NCI-H510A treated with DMSO at 0.1 percent for 48 hours (cell line): Measurements from ENCODE around the gene KASH5.
A peak's percentile ranks its signal among the peaks of the same experiment; 100 is the strongest.

ENCODE experiments used
- DNase-seq: peaks from one replicate; lab custom pipeline; 2025; lab: John Stamatoyannopoulos, UW

Gene KASH5

GRCh38 chr19:49421039-49421877 lies 33.2 kb downstream of the KASH5 start:
- DNase-seq, result peak; percentile 89

- DNase-seq, result no peak
Observed at GRCh38 chr19:49421878-49422202, 33.8 kb downstream of the KASH5 start.

GRCh38 chr19:49422407-49423070 lies 34.5 kb downstream of the KASH5 start:
- peak; percentile 49 for DNase-seq

- DNase-seq, result no peak
Observed at GRCh38 chr19:49423071-49423984, 35.3 kb downstream of the KASH5 start, which contains the start of gene PTH2. TSS of gene PTH2 (minus strand) at chr19:49423441. CDS start at chr19:49423339, 102 bp downstream.

- DNase-seq, result no peak
Observed at GRCh38 chr19:49423985-49424303, 35.9 kb downstream of the KASH5 start.

GRCh38 chr19:49425178-49425577 lies 37.1 kb downstream of the KASH5 start, which contains the start of gene GFY:
TSS of gene GFY (plus strand) at chr19:49425388. CDS start at chr19:49426431, 1,043 bp downstream.
- DNase-seq, result no peak

DNA sequence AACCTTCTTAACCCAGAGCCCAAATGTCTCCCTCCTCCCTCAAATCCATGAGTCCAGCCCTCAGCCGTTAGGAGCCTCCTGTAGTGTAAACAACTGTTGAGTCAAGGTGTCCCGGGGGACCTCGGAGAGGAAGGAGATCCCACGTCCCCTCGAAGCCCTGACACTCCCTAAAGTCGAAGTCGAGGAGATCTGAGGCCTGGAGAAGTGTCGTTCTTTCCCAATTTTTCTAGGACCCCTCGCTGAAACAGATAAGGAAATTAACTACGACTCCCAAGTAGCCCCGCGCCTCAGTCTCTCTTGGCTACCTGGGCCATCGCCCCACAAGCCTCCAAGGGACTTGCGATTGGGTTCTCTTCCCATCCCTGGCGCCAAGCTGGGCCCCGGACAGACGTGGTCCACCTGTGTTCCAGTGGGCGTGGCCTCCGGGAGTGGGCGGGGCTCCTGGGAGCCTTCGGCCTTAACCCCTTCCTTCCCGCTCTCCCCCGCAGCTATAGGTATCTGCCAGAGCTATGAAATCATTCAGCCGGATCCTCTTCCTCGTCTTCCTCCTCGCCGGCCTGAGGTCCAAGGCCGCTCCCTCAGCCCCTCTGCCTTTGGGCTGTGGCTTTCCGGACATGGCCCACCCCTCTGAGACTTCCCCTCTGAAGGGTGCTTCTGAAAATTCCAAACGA lies 38.0 kb downstream of the KASH5 start:
- DNase-seq, result no peak

DNA sequence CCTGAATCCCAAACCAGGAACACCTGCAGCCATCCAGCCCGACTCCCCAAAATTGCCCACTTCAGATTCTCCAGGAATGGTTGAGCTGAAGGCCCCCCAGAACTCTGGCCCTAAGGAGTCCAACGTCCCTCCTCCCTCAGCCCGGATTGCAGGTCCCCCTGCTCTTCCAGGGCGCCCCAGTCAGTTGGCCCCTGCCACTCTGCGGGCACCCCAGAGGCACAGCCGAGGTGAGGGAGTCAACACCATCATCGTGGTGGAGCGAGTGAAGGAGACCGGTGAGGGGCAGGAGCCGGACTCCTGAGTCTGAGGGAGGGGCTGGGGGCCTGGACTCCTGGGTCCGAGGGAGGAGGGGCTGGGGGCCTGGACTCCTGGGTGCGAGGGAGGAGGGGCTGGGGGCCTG lies 39.3 kb downstream of the KASH5 start:
- DNase-seq, result no peak

GRCh38 chr19:49427855-49428546 lies 40.0 kb downstream of the KASH5 start:
- peak; percentile 57 for DNase-seq

GRCh38 chr19:49428547-49429451 lies 40.8 kb downstream of the KASH5 start:
- DNase-seq, result no peak

DNA sequence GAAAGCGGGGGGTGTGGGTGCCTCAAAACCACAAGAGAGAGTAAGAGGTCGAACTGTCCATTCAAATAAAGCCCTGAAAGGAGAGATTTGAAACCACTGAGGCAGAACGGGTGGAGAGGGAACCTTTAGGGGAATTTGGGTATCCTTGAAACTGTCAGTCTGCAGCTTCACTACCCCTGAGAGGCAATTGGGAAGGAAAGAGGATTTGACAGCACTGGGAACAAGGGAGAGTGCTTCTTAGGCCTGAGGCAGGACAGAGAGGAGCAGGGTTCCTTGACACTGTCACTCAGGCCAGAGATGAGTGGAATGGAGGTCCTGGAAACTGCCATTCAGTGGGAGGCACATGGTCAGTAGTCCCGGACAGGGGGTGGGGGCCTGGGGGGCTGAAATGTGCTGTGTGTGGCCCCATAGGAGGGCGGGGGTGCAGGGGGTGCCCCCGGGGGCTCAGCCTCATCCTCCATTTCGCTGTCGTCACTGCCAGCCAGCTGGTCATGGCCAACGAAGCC lies 42.2 kb downstream of the KASH5 start:
- no peak for DNase-seq

DNA sequence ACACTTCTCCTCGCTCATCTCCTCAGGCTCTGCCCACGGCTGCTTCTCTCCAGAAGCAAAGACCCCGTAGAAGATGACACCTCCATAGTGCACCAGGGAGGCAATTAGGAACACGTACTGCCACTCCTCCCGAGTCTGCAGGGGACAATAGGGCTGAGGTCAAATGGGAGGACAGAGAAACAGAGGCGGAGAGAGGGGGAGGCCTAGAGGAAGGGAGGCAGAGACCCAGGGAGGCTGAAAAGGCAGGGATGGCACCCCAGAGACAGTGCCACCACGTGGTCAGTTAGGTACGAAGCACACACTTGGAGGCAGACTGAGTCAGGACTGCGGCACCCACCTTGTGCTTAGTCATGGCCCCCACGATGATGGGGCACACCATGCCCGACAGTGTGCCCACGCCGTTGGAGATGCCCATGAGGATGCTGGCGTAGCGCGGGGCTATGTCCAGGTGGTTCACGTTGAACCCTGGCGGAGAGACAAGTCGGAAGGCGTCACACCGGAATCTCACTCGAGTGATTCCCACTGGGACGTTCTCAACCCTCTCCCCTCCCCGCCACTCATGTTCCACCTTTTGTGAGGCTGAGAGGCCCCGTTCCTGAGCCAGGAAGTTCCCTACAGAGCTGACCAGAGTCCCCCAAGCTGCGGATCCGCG lies 42.8 kb downstream of the KASH5 start:
- DNase-seq, result no peak

DNA sequence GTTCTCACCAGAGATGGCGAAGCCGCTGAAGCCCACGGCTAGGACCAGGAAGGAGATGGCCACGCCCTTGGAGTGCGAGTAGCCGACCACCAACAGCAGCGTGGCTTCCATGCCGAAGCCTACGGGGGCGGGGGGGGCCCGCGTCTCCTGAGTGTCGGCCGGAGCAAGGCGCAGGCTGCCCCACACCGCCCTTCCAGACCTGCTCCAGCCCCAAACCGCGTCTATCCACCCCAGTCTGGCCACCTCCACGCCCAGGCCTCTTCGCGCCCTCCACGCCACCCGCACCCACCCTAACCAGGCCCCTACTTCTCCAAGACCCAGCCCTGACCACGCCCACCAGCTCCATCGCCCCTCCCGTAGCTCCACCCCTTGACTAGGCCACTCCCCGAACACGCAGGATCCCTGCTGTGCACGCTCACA lies 43.3 kb downstream of the KASH5 start:
- no peak for DNase-seq

- DNase-seq, result no peak
Observed at GRCh38 chr19:49432141-49433073, 44.4 kb downstream of the KASH5 start.

DNA sequence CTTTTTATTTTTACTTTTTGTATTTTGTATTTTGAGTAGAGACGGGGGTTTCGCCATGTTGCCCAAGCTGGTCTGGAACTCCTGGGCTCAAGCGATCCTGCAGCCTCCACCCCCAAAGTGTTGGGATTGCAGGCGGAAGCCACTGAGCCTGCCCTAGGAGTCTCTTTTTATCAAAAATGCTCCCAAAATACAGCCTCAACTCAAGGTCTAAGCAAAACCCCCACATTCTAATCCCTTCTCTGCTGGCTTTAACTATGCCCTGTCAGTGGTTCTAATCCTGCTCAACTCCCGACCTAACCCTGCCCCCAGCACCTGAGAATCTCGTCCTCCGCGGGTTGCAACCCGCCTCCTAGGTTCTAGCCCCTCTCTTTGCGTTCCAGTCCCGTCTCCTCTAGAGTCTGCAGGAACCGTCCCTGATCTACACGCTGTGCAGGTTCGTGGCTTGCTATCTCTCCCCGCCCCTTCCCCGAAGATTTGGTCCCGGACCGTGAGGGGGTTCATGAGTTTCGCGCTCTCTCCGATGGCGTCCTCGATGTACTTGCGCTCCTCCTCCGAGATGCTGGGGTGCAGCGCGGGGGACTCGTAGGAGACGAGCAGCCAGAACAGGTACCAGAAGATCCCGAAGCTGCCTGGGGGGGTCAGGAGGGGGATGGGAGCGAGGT lies 45.3 kb downstream of the KASH5 start:
- DNase-seq, result no peak

DNA sequence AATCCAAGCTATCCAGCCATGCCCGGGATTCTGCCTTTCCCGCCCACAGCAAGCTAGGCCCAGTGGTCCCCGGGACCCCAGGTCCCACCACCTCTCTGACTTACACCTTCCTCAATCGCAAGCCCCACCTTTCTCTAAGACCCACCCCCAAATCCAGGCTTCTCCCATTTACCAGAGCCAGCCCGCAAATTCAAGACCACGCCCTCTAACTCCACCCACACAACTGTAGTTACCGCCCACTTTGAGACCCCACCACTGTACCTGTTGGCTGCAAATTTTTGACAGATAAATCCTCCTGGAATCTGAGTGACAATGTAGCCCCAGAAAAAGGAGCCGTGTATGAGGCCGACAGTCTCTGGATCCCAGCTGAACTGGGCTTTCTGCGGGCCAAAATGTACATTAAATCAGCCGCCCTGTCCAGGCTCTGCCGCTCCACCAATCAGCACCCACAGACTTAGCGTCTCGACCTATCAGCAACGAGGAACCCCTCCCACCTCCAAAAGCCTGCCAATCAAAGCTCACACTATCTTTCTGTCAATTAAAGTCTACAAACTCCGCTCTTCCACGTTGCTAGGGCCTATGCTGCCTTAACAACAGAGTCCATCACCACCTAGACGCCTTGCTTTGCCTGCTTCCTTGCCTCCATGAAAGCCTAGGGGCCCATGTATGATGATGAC lies 47.0 kb downstream of the KASH5 start:
- no peak for DNase-seq

GRCh38 chr19:49435670-49436069 lies 47.6 kb downstream of the KASH5 start:
- DNase-seq, result no peak
